NCI-H2196 (cell line): ENCODE results near the gene BABAM2.
"Not testable (repeated sequence)": the region's sequence is repeated elsewhere in the genome, so short reads cannot be mapped to it uniquely, and the experiment has no call there.

ENCODE experiments used
- DNase-seq: peaks from one replicate; lab custom pipeline; 2025; ENCODE audit not compliant: unreplicated experiment; lab: John Stamatoyannopoulos, UW

The BABAM2 gene

GRCh38 chr2:28322456-28322855 is 431.9 kb downstream of the BABAM2 start:
- DNase-seq, result no peak

GRCh38 chr2:28322981-28323396 is 432.5 kb downstream of the BABAM2 start:
- DNase-seq, result no peak

- DNase-seq, result no peak
These were observed 434.6 kb downstream of the BABAM2 start for GRCh38 chr2:28325173-28325566.

- DNase-seq, result no peak
These were observed 435.3 kb downstream of the BABAM2 start for GRCh38 chr2:28325567-28326468.

- no peak for DNase-seq
These were observed 435.9 kb downstream of the BABAM2 start for GRCh38 chr2:28326469-28326805.

- DNase-seq, result no peak
These were observed 436.5 kb downstream of the BABAM2 start for GRCh38 chr2:28326881-28327505.

- no peak for DNase-seq
These were observed 437.0 kb downstream of the BABAM2 start for GRCh38 chr2:28327581-28327955.

- no peak for DNase-seq
These were observed 437.7 kb downstream of the BABAM2 start for GRCh38 chr2:28327956-28328922.

- DNase-seq, result no peak
These were observed 438.7 kb downstream of the BABAM2 start for GRCh38 chr2:28329184-28329583.

- not testable (repeated sequence) for DNase-seq
These were observed 440.2 kb downstream of the BABAM2 start for GRCh38 chr2:28330722-28331121.

- DNase-seq, result not testable (repeated sequence)
These were observed 441.3 kb downstream of the BABAM2 start for GRCh38 chr2:28331797-28332196.

- no peak for DNase-seq
These were observed 442.2 kb downstream of the BABAM2 start for GRCh38 chr2:28332696-28333095.

GRCh38 chr2:28333606-28334526 is 443.3 kb downstream of the BABAM2 start:
- no peak for DNase-seq

- DNase-seq, result no peak
These were observed 444.0 kb downstream of the BABAM2 start for GRCh38 chr2:28334527-28334894.

GRCh38 chr2:28335265-28335664 is 444.7 kb downstream of the BABAM2 start:
- DNase-seq, result not testable (repeated sequence)

- DNase-seq, result no peak
These were observed 445.1 kb downstream of the BABAM2 start for GRCh38 chr2:28335666-28336065.

GRCh38 chr2:28336264-28336980 is 445.9 kb downstream of the BABAM2 start:
- DNase-seq, result no peak

GRCh38 chr2:28336982-28337627 is 446.6 kb downstream of the BABAM2 start:
- DNase-seq, result no peak
